PC-9 (cell line): ENCODE measurements around the gene CIAPIN1. TPM values are rescaled to one million over a fixed set of nuclear protein-coding genes. Genes with fewer than 3 reads are reported as not detected.
A peak's percentile ranks its signal among the peaks of the same experiment; 100 is the strongest.

Experiments used
- BruUV-seq: library from RNA; stranded (reverse); fragments of 400-500 nt; replicated peaks from 2 replicates; lab custom pipeline; 2021; lab: Mats Ljungman, UMichigan
- CTCF ChIA-PET: fragments of 300-600 bp; sonication (Branson Sonifier 250); formaldehyde crosslinking; loops from one replicate; lab custom pipeline; 2022; ENCODE audit warnings: antibody characterized with exemption; lab: Charles Lee
- POLR2A ChIA-PET: fragments of 300-600 bp; sonication (Branson Sonifier 250); formaldehyde crosslinking; loops from one replicate; lab custom pipeline; 2022; ENCODE audit warnings: antibody characterized with exemption; ENCODE audit not compliant: unreplicated experiment; lab: Charles Lee
- DNase-seq, 2 experiments: peaks; one replicate each; pipeline versions ENCODE4 v3.0.0 to v3.0.0-alpha.2; 2015 to 2022; ENCODE audit warnings: mixed read lengths in 1 of 2
- H2AFZ ChIP-seq: fragments of 200-600 bp; sonication (generic); 2 replicates; pipeline ENCODE4 v1.8.1; 2017; ENCODE audit warnings: antibody characterized with exemption
- H3F3A ChIP-seq: fragments of 200-600 bp; sonication (generic); 2 replicates; pipeline ENCODE4 v1.8.1; 2017; ENCODE audit warnings: antibody characterized with exemption, mild to moderate bottlenecking, low read depth; ENCODE audit not compliant: insufficient read depth
- H3K27ac ChIP-seq: fragments of 200-600 bp; sonication (generic); 2 replicates; pipeline ENCODE4 v1.6.1; 2016; ENCODE audit warnings: mixed run types
- H3K27me3 ChIP-seq: fragments of 200-600 bp; sonication (generic); 2 replicates; pipeline ENCODE4 v1.6.1; 2016; ENCODE audit warnings: low read depth, mixed run types; ENCODE audit not compliant: insufficient read depth
- H3K36me3 ChIP-seq: fragments of 200-600 bp; sonication (generic); 2 replicates; pipeline ENCODE4 v1.6.1; 2016; ENCODE audit warnings: low read depth, mixed run types
- H3K4me1 ChIP-seq: fragments of 200-600 bp; sonication (generic); replicated peaks from 2 replicates; pipeline ENCODE4 v1.6.1; 2016; ENCODE audit warnings: mixed run types; ENCODE audit not compliant: insufficient read depth
- H3K4me2 ChIP-seq: fragments of 200-600 bp; sonication (generic); 2 replicates; pipeline ENCODE4 v1.6.1; 2017; ENCODE audit warnings: mixed run types
- H3K4me3 ChIP-seq: fragments of 200-600 bp; sonication (generic); 2 replicates; pipeline ENCODE4 v1.6.1; 2016; ENCODE audit warnings: mixed run types
- H3K79me2 ChIP-seq: fragments of 200-600 bp; sonication (generic); 2 replicates; pipeline ENCODE4 v1.6.1; 2017; ENCODE audit warnings: low read depth, mixed run types
- H3K9me2 ChIP-seq: fragments of 200-600 bp; sonication (generic); 2 replicates; pipeline ENCODE4 v1.8.1; 2017; ENCODE audit warnings: mild to moderate bottlenecking; ENCODE audit not compliant: insufficient read depth
- H3K9me3 ChIP-seq: fragments of 200-600 bp; sonication (generic); 2 replicates; pipeline ENCODE4 v1.8.1; 2016; ENCODE audit warnings: low read depth; ENCODE audit not compliant: insufficient read depth
- H4K20me1 ChIP-seq: fragments of 200-600 bp; sonication (generic); 2 replicates; pipeline ENCODE4 v1.8.1; 2017; ENCODE audit not compliant: insufficient read depth
- CTCF ChIP-seq: fragments of 200-600 bp; sonication (generic); conservative IDR thresholded peaks from 2 replicates; pipeline ENCODE4 v1.6.1; 2017; ENCODE audit warnings: mixed run types, antibody characterized with exemption, mild to moderate bottlenecking, moderate library complexity
- EZH2 ChIP-seq: fragments of 200-600 bp; sonication (generic); IDR thresholded peaks from 2 replicates; pipeline ENCODE4 v1.8.0; 2017; ENCODE audit warnings: antibody characterized with exemption, low read depth
- intact Hi-C: fragments of 100-400 bp; cut with micrococcal nuclease; formaldehyde crosslinking; loops from one replicate; pipeline ENCODE4 v1.10.0; 2022; ENCODE audit not compliant: unreplicated experiment
- total RNA-seq: library from RNA; stranded (reverse); gene quantifications from 2 replicates; pipeline ENCODE4 v1.2.3, GENCODE V29; 2021

The CIAPIN1 gene
- total RNA-seq, 1 experiment from 2014 or later = 51.4 TPM

GRCh38 chr16:57462209-57462977, 15.2 kb upstream of the CIAPIN1 start, which contains the start of gene POLR2C:
TSS of gene POLR2C (plus strand) at chr16:57462679. CDS start at chr16:57462725, 46 bp downstream.
- ChIA-PET CTCF (interaction anchor here (0.6 to 0.8 kb wide), 8 partner anchors 15 to 838 kb away, joined by 3 to 9 read pairs (median 4); partner anchors contain the start of genes CIAPIN1 and COQ9), POLR2A (interaction anchor here (0.6 to 0.8 kb wide), 5 partner anchors 15 to 930 kb away, joined by 4 to 10 read pairs (median 5); partner anchors contain the start of genes CIAPIN1, COQ9, PSME3IP1 and RSPRY1)
- H3K4me1 ChIP-seq = peaks cover 12% of the 10 kb centered on the region
- no peaks in the 10 kb centered on the region for H3K27me3 ChIP-seq
- no peak within 1 kb of the TSS for H3K27ac ChIP-seq
- no peaks in the 10 kb centered on the region for H3K9me2 ChIP-seq
- H4K20me1 ChIP-seq = 0 out of 2 replicates have a peak, but pooled peaks cover 5% of the 10 kb centered on the region
- peak; percentile 92 for TF ChIP-seq CTCF
- TF ChIP-seq EZH2 = no peak
- H3K36me3 ChIP-seq = peaks cover 6% of the 10 kb centered on the region; the same call in 1 of the 2 replicates
- peak within 1 kb of the TSS; percentile 93 for H3K4me3 ChIP-seq
- peaks cover 15% of the 10 kb centered on the region for H3F3A ChIP-seq
- peaks cover 18% of the 10 kb centered on the region for H3K79me2 ChIP-seq
- H2AFZ ChIP-seq = peak within 1 kb of the TSS; percentile 79; the same call in 1 of the 2 replicates
- peak within 1 kb of the TSS; percentile 92 for H3K4me2 ChIP-seq
- DNase-seq = peak; percentile 64 to 84
- intact Hi-C loops = no loop called here
- no TSS peak for BruUV-seq
- H3K9me3 ChIP-seq = no peaks in the 10 kb centered on the region

- TF ChIP-seq EZH2 (no peak), CTCF (no peak)
- no peak for DNase-seq
- H4K20me1 ChIP-seq = 0 out of 2 replicates have a peak, but pooled peaks cover 3% of the 10 kb centered on the region
- H3K4me1 ChIP-seq = peaks cover 7% of the 10 kb centered on the region
- no peaks in the 10 kb centered on the region for H3F3A ChIP-seq
- peaks cover 19% of the 10 kb centered on the region for H3K79me2 ChIP-seq
- H3K27ac ChIP-seq = no peak overlapping the region
- no TSS peak for BruUV-seq
- peaks cover 31% of the 10 kb centered on the region for H3K36me3 ChIP-seq
- H3K9me3 ChIP-seq = no peaks in the 10 kb centered on the region
- H3K9me2 ChIP-seq = no peaks in the 10 kb centered on the region
- intact Hi-C loops = no loop called here
- H3K4me3 ChIP-seq = no peak overlapping the region
- H3K4me2 ChIP-seq = no peak overlapping the region
- no peaks in the 10 kb centered on the region for H3K27me3 ChIP-seq
- ChIA-PET POLR2A (no interaction called here), CTCF (no interaction called here)
- no peak overlapping the region for H2AFZ ChIP-seq
Observed at GRCh38 chr16:57452021-57452420, 4.8 kb upstream of the CIAPIN1 start.

GRCh38 chr16:57446531-57447185, 527 bp downstream of the CIAPIN1 start:
- peak; percentile 7 to 46 for DNase-seq
- peaks cover 2% of the 10 kb centered on the region; the same call in 1 of the 2 replicates for H3K36me3 ChIP-seq
- TF ChIP-seq EZH2 (no peak), CTCF (0 out of 2 replicates have a peak, but pooled peaks have one; percentile 16)
- no peaks in the 10 kb centered on the region for H3K9me3 ChIP-seq
- H3K4me3 ChIP-seq = peak overlapping the region; percentile 87
- no peaks in the 10 kb centered on the region for H4K20me1 ChIP-seq
- peaks cover 14% of the 10 kb centered on the region for H3K4me1 ChIP-seq
- intact Hi-C loops = no loop called here
- TSS peak; percentile 69 for BruUV-seq
- no peaks in the 10 kb centered on the region for H3K9me2 ChIP-seq
- no peaks in the 10 kb centered on the region for H3F3A ChIP-seq
- peaks cover 53% of the 10 kb centered on the region for H3K79me2 ChIP-seq
- CTCF ChIA-PET = interaction anchor here (0.9 kb wide), 1 partner anchor 16 kb away, joined by 4 read pairs; the partner anchor contains the start of gene POLR2C
- peak overlapping the region; percentile 88 for H2AFZ ChIP-seq
- H3K27me3 ChIP-seq = no peaks in the 10 kb centered on the region
- H3K27ac ChIP-seq = peak overlapping the region; percentile 42
- H3K4me2 ChIP-seq = peak overlapping the region; percentile 88
- POLR2A ChIA-PET = interaction anchor here (0.7 to 1.0 kb wide), 3 partner anchors 16 to 1289 kb away, joined by 5 to 6 read pairs (median 5); partner anchors contain the start of gene POLR2C
